HCT116 (cell line): ENCODE data around the gene MRPL11. TPM values are rescaled to one million over a fixed set of nuclear protein-coding genes. Genes with fewer than 3 reads are reported as not detected.

Experiments used
- ATAC-seq: fragments of 200-7000 bp; cut with Tn5 transposase; 2 replicates; pipeline ENCODE4 v1.9.1; 2020; ENCODE audit warnings: mild to moderate bottlenecking, moderate library complexity
- BruUV-seq: library from RNA; stranded (reverse); fragments of 400-500 nt; replicated peaks from 2 replicates; lab custom pipeline; 2021; lab: Mats Ljungman, UMichigan
- CTCF ChIA-PET: fragments of 300-600 bp; sonication (Branson Sonifier 250); formaldehyde crosslinking; loops from one replicate; lab custom pipeline; 2021; ENCODE audit warnings: antibody characterized with exemption; lab: Charles Lee
- POLR2A ChIA-PET: fragments of 300-600, 350-600 bp; sonication (Branson Sonifier 250); formaldehyde crosslinking; loops from one replicate; lab custom pipeline; 2021; ENCODE audit warnings: antibody characterized with exemption; lab: Charles Lee
- RAD21 ChIA-PET, 2 experiments: fragments of 300-600 bp; sonication (Branson Sonifier 250); formaldehyde crosslinking; loops; one replicate each; lab custom pipeline; 2023; ENCODE audit warnings: low total read pairs in 2 of 2; ENCODE audit not compliant: uncharacterized antibody in 2 of 2, unreplicated experiment in 2 of 2, low non-redundant PET in 1 of 2; lab: Charles Lee
- DNase-seq: peaks from one replicate; pipeline ENCODE4 v3.0.0-alpha.2; 2010; ENCODE audit warnings: low read depth, low spot score
- H2AFZ ChIP-seq: fragments of 200-600 bp; shearing (Covaris generic), sonication (generic); 2 replicates; pipeline ENCODE4 v1.6.1; 2017; ENCODE audit warnings: low read depth, mixed run types, mixed read lengths, antibody characterized with exemption, low read length; ENCODE audit not compliant: poor library complexity, severe bottlenecking
- H3K27ac ChIP-seq: 2 replicates; pipeline ENCODE4 v1.5.1; 2012; ENCODE audit warnings: low read depth, low read length
- H3K27me3 ChIP-seq: fragments of 200-600 bp; sonication (generic); 2 replicates; pipeline ENCODE4 v1.6.1; 2016; ENCODE audit warnings: mixed run types, low read length, mixed read lengths; ENCODE audit not compliant: insufficient read depth
- H3K36me3 ChIP-seq, 2 experiments: fragments of 200-500 bp in 1 of 2; fragments of 200-600 bp in 1 of 2; sonication (Bioruptor generic) in 1 of 2; sonication (generic) in 1 of 2; 2 replicates each; pipeline versions ENCODE4 v1.5.1 to v1.6.1; 2014 to 2016; ENCODE audit warnings: low read length in 2 of 2, inconsistent platforms in 1 of 2, mixed read lengths in 1 of 2, mixed run types in 1 of 2; ENCODE audit not compliant: insufficient read depth in 2 of 2, control insufficient read depth in 1 of 2
- H3K4me1 ChIP-seq, 2 experiments: fragments of 200-600 bp in 1 of 2; sonication (generic) in 1 of 2; 2 replicates each; pipeline versions ENCODE4 v1.5.1 to v1.6.1; 2012 to 2017; ENCODE audit warnings: low read length in 2 of 2, inconsistent platforms in 1 of 2, mild to moderate bottlenecking in 1 of 2, mixed read lengths in 1 of 2, mixed run types in 1 of 2, moderate library complexity in 1 of 2; ENCODE audit not compliant: insufficient read depth in 2 of 2, control insufficient read depth in 1 of 2
- H3K4me2 ChIP-seq: fragments of 200-600 bp; sonication (generic); 2 replicates; pipeline ENCODE4 v1.6.1; 2017; ENCODE audit warnings: mixed run types, low read length, mixed read lengths
- H3K4me3 ChIP-seq, 2 experiments: fragments of 200-600 bp in 1 of 2; sonication (generic) in 1 of 2; replicated peaks in 1 of 2; 2 replicates each; pipeline ENCODE4 v1.5.1; 2011 to 2016; ENCODE audit warnings: low read length in 2 of 2, control low read depth in 1 of 2, low read depth in 1 of 2, mild to moderate bottlenecking in 1 of 2, mixed read lengths in 1 of 2, mixed run types in 1 of 2
- H3K79me2 ChIP-seq: fragments of 200-600 bp; sonication (generic); 2 replicates; pipeline ENCODE4 v1.6.1; 2017; ENCODE audit warnings: mild to moderate bottlenecking, mixed run types, low read length, moderate library complexity, mixed read lengths; ENCODE audit not compliant: insufficient read depth
- H3K9ac ChIP-seq: fragments of 200-600 bp; sonication (generic); 2 replicates; pipeline ENCODE4 v1.6.1; 2016; ENCODE audit warnings: low read length, mixed read lengths
- H3K9me2 ChIP-seq: fragments of 200-600 bp; sonication (generic), shearing (Covaris generic); 2 replicates; pipeline ENCODE4 v1.6.1; 2017; ENCODE audit warnings: mixed run types, mild to moderate bottlenecking, moderate library complexity; ENCODE audit not compliant: insufficient read depth
- H3K9me3 ChIP-seq, 2 experiments: fragments of 200-500 bp in 1 of 2; fragments of 200-600 bp in 1 of 2; sonication (Bioruptor generic) in 1 of 2; sonication (generic) in 1 of 2; 2 replicates each; pipeline ENCODE4 v1.6.1; 2014 to 2017; ENCODE audit warnings: low read length in 2 of 2, mixed read lengths in 2 of 2, inconsistent platforms in 1 of 2, low read depth in 1 of 2, mild to moderate bottlenecking in 1 of 2, mixed run types in 1 of 2, moderate library complexity in 1 of 2; ENCODE audit not compliant: control insufficient read depth in 1 of 2, insufficient read depth in 1 of 2
- H4K20me1 ChIP-seq: fragments of 200-600 bp; sonication (generic), shearing (Covaris generic); 2 replicates; pipeline ENCODE4 v1.6.1; 2017; ENCODE audit warnings: mixed run types, mild to moderate bottlenecking, moderate library complexity; ENCODE audit not compliant: insufficient read depth
- CBX3 ChIP-seq: IDR thresholded peaks from 2 replicates; pipeline ENCODE4 v1.6.1; 2012; ENCODE audit warnings: low read depth
- JUND ChIP-seq: IDR thresholded peaks from 2 replicates; pipeline ENCODE4 v1.6.1; 2012
- SIN3A ChIP-seq: IDR thresholded peaks from 2 replicates; pipeline ENCODE4 v1.6.1; 2012; ENCODE audit warnings: low read depth
- SRF ChIP-seq: IDR thresholded peaks from 2 replicates; pipeline ENCODE4 v1.6.1; 2012; ENCODE audit warnings: low read depth
- intact Hi-C: fragments of 100-400 bp; cut with micrococcal nuclease; formaldehyde crosslinking; loops from 2 replicates; pipeline ENCODE4 v1.10.0; 2022
- total RNA-seq: library from RNA; stranded (reverse); gene quantifications from one replicate; pipeline ENCODE4 v1.2.1, GENCODE V29; 2021; ENCODE audit not compliant: unreplicated experiment
- TF ChIP-seq, protein P1 (sequence below): IDR thresholded peaks from 2 replicates; pipeline ENCODE4 v1.6.1; 2012; ENCODE audit warnings: low read depth

The MRPL11 gene
- total RNA-seq, 1 experiment from 2014 or later: 126 TPM

DNA sequence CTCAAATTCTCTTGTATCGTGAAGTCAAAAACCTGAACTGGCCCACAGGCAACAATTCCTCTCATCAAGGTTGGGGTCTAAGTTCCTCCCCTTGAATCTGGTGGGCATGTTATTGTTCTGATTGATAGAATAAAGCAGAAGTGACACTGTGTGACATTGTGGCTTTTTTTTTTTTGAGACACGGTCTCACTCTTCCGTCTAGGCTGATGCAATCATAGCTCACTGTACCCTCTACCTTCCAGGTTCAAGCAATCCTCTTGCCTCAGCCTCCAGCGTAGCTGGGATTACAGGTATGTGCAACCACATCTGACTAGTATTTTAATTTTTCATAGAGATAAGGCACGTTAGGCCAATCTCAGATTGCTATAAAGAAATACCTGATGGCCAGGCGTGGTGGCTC is 19.2 kb upstream of the MRPL11 start (continued):
- TF ChIP-seq, protein P1, sequence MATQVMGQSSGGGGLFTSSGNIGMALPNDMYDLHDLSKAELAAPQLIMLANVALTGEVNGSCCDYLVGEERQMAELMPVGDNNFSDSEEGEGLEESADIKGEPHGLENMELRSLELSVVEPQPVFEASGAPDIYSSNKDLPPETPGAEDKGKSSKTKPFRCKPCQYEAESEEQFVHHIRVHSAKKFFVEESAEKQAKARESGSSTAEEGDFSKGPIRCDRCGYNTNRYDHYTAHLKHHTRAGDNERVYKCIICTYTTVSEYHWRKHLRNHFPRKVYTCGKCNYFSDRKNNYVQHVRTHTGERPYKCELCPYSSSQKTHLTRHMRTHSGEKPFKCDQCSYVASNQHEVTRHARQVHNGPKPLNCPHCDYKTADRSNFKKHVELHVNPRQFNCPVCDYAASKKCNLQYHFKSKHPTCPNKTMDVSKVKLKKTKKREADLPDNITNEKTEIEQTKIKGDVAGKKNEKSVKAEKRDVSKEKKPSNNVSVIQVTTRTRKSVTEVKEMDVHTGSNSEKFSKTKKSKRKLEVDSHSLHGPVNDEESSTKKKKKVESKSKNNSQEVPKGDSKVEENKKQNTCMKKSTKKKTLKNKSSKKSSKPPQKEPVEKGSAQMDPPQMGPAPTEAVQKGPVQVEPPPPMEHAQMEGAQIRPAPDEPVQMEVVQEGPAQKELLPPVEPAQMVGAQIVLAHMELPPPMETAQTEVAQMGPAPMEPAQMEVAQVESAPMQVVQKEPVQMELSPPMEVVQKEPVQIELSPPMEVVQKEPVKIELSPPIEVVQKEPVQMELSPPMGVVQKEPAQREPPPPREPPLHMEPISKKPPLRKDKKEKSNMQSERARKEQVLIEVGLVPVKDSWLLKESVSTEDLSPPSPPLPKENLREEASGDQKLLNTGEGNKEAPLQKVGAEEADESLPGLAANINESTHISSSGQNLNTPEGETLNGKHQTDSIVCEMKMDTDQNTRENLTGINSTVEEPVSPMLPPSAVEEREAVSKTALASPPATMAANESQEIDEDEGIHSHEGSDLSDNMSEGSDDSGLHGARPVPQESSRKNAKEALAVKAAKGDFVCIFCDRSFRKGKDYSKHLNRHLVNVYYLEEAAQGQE: no peak
- TF ChIP-seq CBX3: no peak

DNA sequence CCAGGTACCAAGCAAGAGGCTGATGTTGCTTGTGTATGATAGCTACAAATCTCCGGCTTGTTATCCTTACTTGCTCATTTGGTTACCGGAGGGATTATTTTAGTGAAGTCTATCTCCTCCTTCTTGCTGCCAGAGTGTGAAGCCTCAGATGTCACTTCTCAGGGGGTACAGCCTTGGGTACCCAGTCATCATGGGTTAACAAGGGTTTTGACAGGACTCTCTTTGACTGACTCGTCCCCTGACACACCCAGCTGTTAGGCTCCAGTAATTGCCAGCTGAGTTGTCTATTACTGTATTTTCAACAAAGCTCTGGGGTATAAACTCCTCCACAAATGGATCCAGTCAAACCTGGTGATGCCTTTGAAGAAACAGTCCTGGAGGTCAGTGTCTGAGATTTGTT is 16.2 kb upstream of the MRPL11 start:
- no TSS peak for BruUV-seq
- Histone ChIP-seq H3K79me2 (no peaks in the 10 kb centered on the region), H3K4me2 (no peak overlapping the region), H3K27ac (no peak overlapping the region), H3K9me2 (no peaks in the 10 kb centered on the region), H2AFZ (no peak overlapping the region), H3K36me3 (no peaks in the 10 kb centered on the region), H3K4me1 (peaks cover 0 to 7% of the 10 kb centered on the region in 2 experiments; a peak in 2 of 4 replicates), H3K9me3 (no peaks in the 10 kb centered on the region), H4K20me1 (no peaks in the 10 kb centered on the region), H3K4me3 (no peak overlapping the region), H3K27me3 (no peaks in the 10 kb centered on the region), H3K9ac (no peak overlapping the region)
- POLR2A ChIA-PET: interaction anchor here (0.7 kb wide), 1 partner anchor 10 kb away, joined by 3 read pairs; no protein-coding TSS in a partner anchor
- ATAC-seq (no peak), DNase-seq (no peak)
- TF ChIP-seq JUND (no peak), SRF (no peak), SIN3A (no peak)
- intact Hi-C loops: no loop called here
- CTCF ChIA-PET: no interaction called here
- RAD21 ChIA-PET: no interaction called here
